ENCODE results near the gene ANTXR1. TPM values are rescaled to one million over a fixed set of nuclear protein-coding genes. Genes with fewer than 3 reads are reported as not detected.

The ANTXR1 gene
- total and polyA plus RNA-seq, 2 of the 8 experiments (the other 6 are each of a cell fraction or from before 2014, with no cell fraction given): 15.8 to 44.3 TPM

DNA sequence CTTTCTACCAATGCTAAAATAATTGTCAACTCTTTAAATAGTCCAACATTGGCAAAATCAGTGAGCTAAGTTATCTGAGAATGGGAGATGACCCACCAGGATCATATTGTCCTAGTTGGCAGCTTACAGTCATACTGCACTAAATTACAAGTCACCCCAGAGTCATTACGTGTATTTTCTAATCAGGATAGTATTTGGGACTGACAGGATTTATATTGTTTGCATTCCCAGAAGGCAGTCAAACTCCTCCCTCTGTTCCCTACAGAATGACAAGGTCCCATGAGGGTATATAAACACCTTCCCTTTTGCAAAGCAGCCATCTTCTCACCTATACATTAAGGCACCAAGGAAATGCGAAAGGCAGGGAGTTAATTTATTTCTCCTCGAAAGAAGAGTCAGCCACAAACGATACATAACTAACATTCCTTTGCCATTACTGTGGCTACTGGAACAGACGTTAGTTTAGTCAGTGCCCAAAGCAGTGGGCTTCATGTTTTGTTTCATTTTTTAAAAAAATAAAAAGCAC, 125.3 kb downstream of the ANTXR1 start:
- DNase-seq (ENCODE audit: low read depth in 1 of 2, low spot score in 2 of 2) (no peak), FAIRE-seq (peak; percentile 28)
- no peak overlapping the region for H2AFZ ChIP-seq (ENCODE audit: low read length)
- H3K79me2 ChIP-seq (ENCODE audit: control insufficient read depth in 1 of 2, insufficient read depth in 2 of 2, low read length in 2 of 2): no peaks in the 10 kb centered on the region
- no peak overlapping the region for H4K8ac ChIP-seq (ENCODE audit: extremely low read depth, insufficient read depth, low read length)
- no peak overlapping the region for H3K9ac ChIP-seq (replicated peaks in 1 of 4; ENCODE audit: extremely low read depth in 1 of 4, low read depth in 3 of 4, low read length in 3 of 4)
- H3K56ac ChIP-seq (replicated peaks; ENCODE audit: insufficient read length, low read depth, low read length): no peak overlapping the region
- no peak overlapping the region for H3K4me2 ChIP-seq (ENCODE audit: insufficient read depth in 1 of 2, low read depth in 2 of 2, low read length in 2 of 2)
- H3K27me3 ChIP-seq (replicated peaks in 1 of 4; ENCODE audit: control insufficient read depth in 3 of 4, extremely low read depth in 1 of 4, insufficient read depth in 3 of 4, low read length in 3 of 4): no peaks in the 10 kb centered on the region
- no peak overlapping the region for H4K91ac ChIP-seq (replicated peaks; ENCODE audit: insufficient read length, low read length)
- H2BK12ac ChIP-seq (ENCODE audit: low read depth, low read length): no peak overlapping the region
- 80% methylated on average over 5 of the region's 5 CpGs; no CpG with 5 or more reads in 1 of the 2 experiments for WGBS, 2 experiments (ENCODE audit: extremely low coverage in 1 of 2, insufficient coverage in 1 of 2, insufficient read length in 1 of 2, insufficient replicate concordance in 2 of 2, low coverage in 1 of 2, low lambda C conversion rate in 2 of 2, missing lambda C conversion rate in 1 of 2)
- H4K20me1 ChIP-seq (replicated peaks in 1 of 2; ENCODE audit: control insufficient read depth in 1 of 2, insufficient read depth in 2 of 2, low read length in 2 of 2): peaks cover 0 to 2% of the 10 kb centered on the region in 2 experiments
- H3K36me3 ChIP-seq (ENCODE audit: control insufficient read depth in 2 of 4, insufficient read depth in 4 of 4, low read length in 3 of 4): no peaks in the 10 kb centered on the region
- H3K27ac ChIP-seq (ENCODE audit: low read depth, low read length): no peak overlapping the region
- no peak overlapping the region for H2AK5ac ChIP-seq (ENCODE audit: low read depth, low read length)
- H4K5ac ChIP-seq (ENCODE audit: insufficient read length, low read depth, low read length): no peak overlapping the region
- no peak overlapping the region for H2BK15ac ChIP-seq (ENCODE audit: low read length)
- POLR2A ChIA-PET (ENCODE audit: partially characterized antibody): no interaction called here
- H2BK120ac ChIP-seq (replicated peaks; ENCODE audit: low read depth, low read length): no peak overlapping the region
- no peak overlapping the region for H2BK20ac ChIP-seq (ENCODE audit: low read length)
- CTCF ChIA-PET (ENCODE audit: partially characterized antibody): interaction anchor here (0.8 kb wide), 1 partner anchor 21 kb away, joined by 4 read pairs; no protein-coding TSS in a partner anchor
- no peak overlapping the region for H2BK5ac ChIP-seq (ENCODE audit: low read depth, low read length)
- H3K4me1 ChIP-seq (replicated peaks in 1 of 4; ENCODE audit: control insufficient read depth in 3 of 4, insufficient read depth in 4 of 4, low read length in 3 of 4): no peaks in the 10 kb centered on the region; a peak in 1 of 7 replicates
- no peak overlapping the region for H3K4me3 ChIP-seq (ENCODE audit: extremely low read depth in 1 of 4, insufficient read depth in 2 of 4, low read depth in 3 of 4, low read length in 4 of 4)
- H3K18ac ChIP-seq (ENCODE audit: extremely low read depth, low read length): no peak overlapping the region
- no peaks in the 10 kb centered on the region for H3K23me2 ChIP-seq (ENCODE audit: low read depth, low read length)
- H3K9me3 ChIP-seq (ENCODE audit: insufficient read depth in 2 of 2, low read depth in 1 of 2, low read length in 1 of 2): no peaks in the 10 kb centered on the region
- H3K4ac ChIP-seq (replicated peaks; ENCODE audit: insufficient read length, low read depth, low read length): no peak overlapping the region
- H3K79me1 ChIP-seq (ENCODE audit: low read depth, low read length): no peaks in the 10 kb centered on the region
- no peak overlapping the region for H3K23ac ChIP-seq (ENCODE audit: insufficient read length)
- H3K14ac ChIP-seq (ENCODE audit: insufficient read length): no peak overlapping the region
- TF ChIP-seq HDAC6 (IDR thresholded peaks at IDR 0.05; ENCODE audit: low read depth, low read length): no peak
- no peak for TF ChIP-seq BACH1 (IDR thresholded peaks at IDR 0.05; ENCODE audit: low read length)
- no peak for TF ChIP-seq RXRA (IDR thresholded peaks at IDR 0.05; ENCODE audit: insufficient read depth, low read depth, low read length)
- TF ChIP-seq KDM4A (IDR thresholded peaks at IDR 0.05; ENCODE audit: low read depth, low read length, severe bottlenecking): no peak
- TF ChIP-seq, protein P1, sequence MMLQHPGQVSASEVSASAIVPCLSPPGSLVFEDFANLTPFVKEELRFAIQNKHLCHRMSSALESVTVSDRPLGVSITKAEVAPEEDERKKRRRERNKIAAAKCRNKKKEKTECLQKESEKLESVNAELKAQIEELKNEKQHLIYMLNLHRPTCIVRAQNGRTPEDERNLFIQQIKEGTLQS (IDR thresholded peaks at IDR 0.05; ENCODE audit: insufficient read depth, low read depth, low read length): no peak

All from H1 (cell line).